Measurements from ENCODE around the gene FLVCR2. TPM values are rescaled to one million over a fixed set of nuclear protein-coding genes. Genes with fewer than 3 reads are reported as not detected.

FLVCR2 gene
- polyA plus RNA-seq, 1 of the 3 experiments (the other 2 are of a cell fraction) = 0.05 TPM

- Histone ChIP-seq H3K4me3 (ENCODE audit: low read depth in 2 of 2, low read length in 1 of 2) (no peak overlapping the region), H3K9me3 (no peaks in the 10 kb centered on the region), H3K27ac (ENCODE audit: low read depth in 2 of 2, low read length in 1 of 2) (peak overlapping the region in 1 of 2 experiments; percentile 16; a peak in 1 of 4 replicates), H2AFZ (ENCODE audit: low read depth) (no peak overlapping the region), H3K79me2 (ENCODE audit: insufficient read depth) (no peaks in the 10 kb centered on the region), H3F3A (replicated peaks; ENCODE audit: insufficient read depth) (peaks cover 6% of the 10 kb centered on the region), H4K20me1 (ENCODE audit: insufficient read depth) (no peaks in the 10 kb centered on the region), H3K9ac (no peak overlapping the region), H3K9me2 (no peaks in the 10 kb centered on the region), H3K4me1 (ENCODE audit: control insufficient read depth in 1 of 2, insufficient read depth in 2 of 2, low read depth in 1 of 2, low read length in 1 of 2) (peaks cover 0 to 9% of the 10 kb centered on the region in 2 experiments; a peak in 1 of 4 replicates), H3K4me2 (no peak overlapping the region), H3K27me3 (ENCODE audit: insufficient read depth) (no peaks in the 10 kb centered on the region), H3K36me3 (replicated peaks in 1 of 2; ENCODE audit: control insufficient read depth in 1 of 2, insufficient read depth in 2 of 2, low read length in 1 of 2) (no peaks in the 10 kb centered on the region)
- 26% methylated on average over 5 of the region's 5 CpGs for WGBS (ENCODE audit: low lambda C conversion rate)
- ChIA-PET CTCF (interaction anchor here (0.8 to 2.7 kb wide), 4 partner anchors 17 to 43 kb away, joined by 3 to 12 read pairs (median 4); no protein-coding TSS in a partner anchor), POLR2A (no interaction called here)
- no peak for TF ChIP-seq EZH2phosphoT487 (IDR thresholded peaks at IDR 0.05; ENCODE audit: borderline replicate concordance, low read depth)
- TF ChIP-seq, protein P1, sequence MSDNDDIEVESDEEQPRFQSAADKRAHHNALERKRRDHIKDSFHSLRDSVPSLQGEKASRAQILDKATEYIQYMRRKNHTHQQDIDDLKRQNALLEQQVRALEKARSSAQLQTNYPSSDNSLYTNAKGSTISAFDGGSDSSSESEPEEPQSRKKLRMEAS (IDR thresholded peaks at IDR 0.05; ENCODE audit: low read depth) = no peak
- TF ChIP-seq ELF1 (IDR thresholded peaks at IDR 0.05) = no peak
- no peak for TF ChIP-seq RXRA (IDR thresholded peaks at IDR 0.05; ENCODE audit: borderline replicate concordance, low read depth)
- no peak for TF ChIP-seq TAF1 (IDR thresholded peaks at IDR 0.05; ENCODE audit: borderline replicate concordance, low read depth, low read length)
- TF ChIP-seq FOXM1 (IDR thresholded peaks at IDR 0.05; ENCODE audit: low read depth) = no peak
- TF ChIP-seq RAD21 (IDR thresholded peaks at IDR 0.05; ENCODE audit: low read length) = no peak
- TF ChIP-seq GABPA (IDR thresholded peaks at IDR 0.05; ENCODE audit: low read depth) = no peak
- TF ChIP-seq IRF3 (IDR thresholded peaks at IDR 0.05; ENCODE audit: low read depth, low read length) = no peak
- TF ChIP-seq, protein P2, sequence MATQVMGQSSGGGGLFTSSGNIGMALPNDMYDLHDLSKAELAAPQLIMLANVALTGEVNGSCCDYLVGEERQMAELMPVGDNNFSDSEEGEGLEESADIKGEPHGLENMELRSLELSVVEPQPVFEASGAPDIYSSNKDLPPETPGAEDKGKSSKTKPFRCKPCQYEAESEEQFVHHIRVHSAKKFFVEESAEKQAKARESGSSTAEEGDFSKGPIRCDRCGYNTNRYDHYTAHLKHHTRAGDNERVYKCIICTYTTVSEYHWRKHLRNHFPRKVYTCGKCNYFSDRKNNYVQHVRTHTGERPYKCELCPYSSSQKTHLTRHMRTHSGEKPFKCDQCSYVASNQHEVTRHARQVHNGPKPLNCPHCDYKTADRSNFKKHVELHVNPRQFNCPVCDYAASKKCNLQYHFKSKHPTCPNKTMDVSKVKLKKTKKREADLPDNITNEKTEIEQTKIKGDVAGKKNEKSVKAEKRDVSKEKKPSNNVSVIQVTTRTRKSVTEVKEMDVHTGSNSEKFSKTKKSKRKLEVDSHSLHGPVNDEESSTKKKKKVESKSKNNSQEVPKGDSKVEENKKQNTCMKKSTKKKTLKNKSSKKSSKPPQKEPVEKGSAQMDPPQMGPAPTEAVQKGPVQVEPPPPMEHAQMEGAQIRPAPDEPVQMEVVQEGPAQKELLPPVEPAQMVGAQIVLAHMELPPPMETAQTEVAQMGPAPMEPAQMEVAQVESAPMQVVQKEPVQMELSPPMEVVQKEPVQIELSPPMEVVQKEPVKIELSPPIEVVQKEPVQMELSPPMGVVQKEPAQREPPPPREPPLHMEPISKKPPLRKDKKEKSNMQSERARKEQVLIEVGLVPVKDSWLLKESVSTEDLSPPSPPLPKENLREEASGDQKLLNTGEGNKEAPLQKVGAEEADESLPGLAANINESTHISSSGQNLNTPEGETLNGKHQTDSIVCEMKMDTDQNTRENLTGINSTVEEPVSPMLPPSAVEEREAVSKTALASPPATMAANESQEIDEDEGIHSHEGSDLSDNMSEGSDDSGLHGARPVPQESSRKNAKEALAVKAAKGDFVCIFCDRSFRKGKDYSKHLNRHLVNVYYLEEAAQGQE (IDR thresholded peaks at IDR 0.05; ENCODE audit: low read depth, low read length) = no peak
- TF ChIP-seq EP300 (IDR thresholded peaks at IDR 0.05; ENCODE audit: borderline replicate concordance in 1 of 2, low read depth in 1 of 2, low read length in 1 of 2) = no peak
- TF ChIP-seq NFIC (IDR thresholded peaks at IDR 0.05; ENCODE audit: borderline replicate concordance) = no peak
- no peak for TF ChIP-seq MEF2A (IDR thresholded peaks at IDR 0.05; ENCODE audit: borderline replicate concordance, low read depth)
- TF ChIP-seq FOSL2 (IDR thresholded peaks at IDR 0.05; ENCODE audit: borderline replicate concordance, low read depth) = no peak
- DNase-seq = no peak
Measured at GRCh38 chr14:75535164-75535898, 43.1 kb upstream of the FLVCR2 start.

Data from SK-N-SH (cell line).